ENCODE data around the gene SH3GLB1.

GRCh38 chr1:86708920-86709319, 4.5 kb downstream of the SH3GLB1 start:
- no peak for TF ChIP-seq CTCF (conservative IDR thresholded peaks at IDR 0.05; ENCODE audit: low read length)
- no peak for TF ChIP-seq EZH2phosphoT487 (IDR thresholded peaks at IDR 0.05; ENCODE audit: borderline replicate concordance, low read depth, low read length)
